ENCODE data around the gene CHL1.

DNA sequence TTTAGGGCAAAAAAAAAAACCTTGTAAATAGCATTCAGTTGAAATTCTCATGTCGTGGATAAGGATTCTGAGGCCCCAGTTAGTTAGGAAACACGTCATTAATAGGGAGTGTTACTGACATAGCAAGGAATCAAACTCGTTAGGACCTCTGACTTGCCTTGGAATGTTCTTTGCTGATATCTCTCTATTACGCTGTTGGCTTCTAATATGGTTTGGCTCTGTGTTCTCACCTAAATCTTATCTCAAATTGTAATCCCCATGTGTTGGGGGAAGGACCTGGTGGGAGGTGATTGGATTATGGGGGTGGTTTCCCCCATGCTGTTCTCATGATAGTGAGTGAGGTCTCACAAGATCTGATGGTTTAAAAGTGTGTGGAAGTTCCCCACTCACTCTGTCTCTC is 40.3 kb downstream of the CHL1 start:
- TF ChIP-seq POLR2AphosphoS5 (IDR thresholded peaks at IDR 0.05) (no peak), EP300 (IDR thresholded peaks at IDR 0.05) (no peak)

Data from gastroesophageal sphincter (tissue), 2 donors.